ENCODE measurements around the gene POU2F1.
"Not testable (repeated sequence)": the region's sequence is repeated elsewhere in the genome, so short reads cannot be mapped to it uniquely, and the experiment has no call there.

The POU2F1 gene

DNA sequence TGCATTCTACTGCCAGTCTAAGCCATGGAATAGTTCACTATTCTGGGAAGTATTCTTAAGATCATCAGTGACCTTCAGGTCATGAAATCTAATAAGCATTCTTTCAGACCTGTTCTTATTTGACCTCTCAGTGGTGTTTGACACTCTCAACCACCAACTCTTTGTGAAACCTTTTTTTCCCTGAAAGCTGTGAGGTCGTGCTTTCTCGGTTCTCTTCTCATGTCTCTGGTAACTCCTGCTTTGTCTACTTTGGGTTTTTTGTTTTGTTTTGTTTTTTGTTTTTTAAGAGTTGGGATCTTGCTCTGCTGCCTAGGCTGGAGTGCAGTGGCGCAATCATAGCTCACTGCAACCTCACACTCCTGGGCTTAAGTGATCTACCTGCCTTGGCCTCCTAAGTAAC lies 56.3 kb downstream of the POU2F1 start:
- DNase-seq: no peak

- no peak for DNase-seq
Measured at GRCh38 chr1:167278497-167278896, 57.8 kb downstream of the POU2F1 start.

DNA sequence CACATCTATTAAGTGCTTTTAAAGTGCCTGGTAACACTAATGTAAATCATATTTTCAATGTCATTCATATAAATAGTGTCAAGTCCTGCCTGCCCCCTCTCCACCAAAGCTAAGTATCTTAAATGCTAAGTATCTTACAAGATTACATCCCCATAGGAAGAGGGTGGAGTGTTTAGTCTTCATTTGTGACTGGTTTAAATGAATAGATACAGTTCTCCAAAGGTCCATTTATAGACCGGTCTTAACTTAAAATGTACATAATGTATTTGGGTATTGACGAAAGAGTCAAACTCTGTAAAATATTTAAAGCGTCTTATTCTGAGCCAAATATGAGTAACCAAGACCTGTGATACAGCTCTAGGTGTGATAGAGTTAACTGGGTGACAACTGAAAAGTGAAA lies 60.2 kb downstream of the POU2F1 start:
- DNase-seq: no peak

DNA sequence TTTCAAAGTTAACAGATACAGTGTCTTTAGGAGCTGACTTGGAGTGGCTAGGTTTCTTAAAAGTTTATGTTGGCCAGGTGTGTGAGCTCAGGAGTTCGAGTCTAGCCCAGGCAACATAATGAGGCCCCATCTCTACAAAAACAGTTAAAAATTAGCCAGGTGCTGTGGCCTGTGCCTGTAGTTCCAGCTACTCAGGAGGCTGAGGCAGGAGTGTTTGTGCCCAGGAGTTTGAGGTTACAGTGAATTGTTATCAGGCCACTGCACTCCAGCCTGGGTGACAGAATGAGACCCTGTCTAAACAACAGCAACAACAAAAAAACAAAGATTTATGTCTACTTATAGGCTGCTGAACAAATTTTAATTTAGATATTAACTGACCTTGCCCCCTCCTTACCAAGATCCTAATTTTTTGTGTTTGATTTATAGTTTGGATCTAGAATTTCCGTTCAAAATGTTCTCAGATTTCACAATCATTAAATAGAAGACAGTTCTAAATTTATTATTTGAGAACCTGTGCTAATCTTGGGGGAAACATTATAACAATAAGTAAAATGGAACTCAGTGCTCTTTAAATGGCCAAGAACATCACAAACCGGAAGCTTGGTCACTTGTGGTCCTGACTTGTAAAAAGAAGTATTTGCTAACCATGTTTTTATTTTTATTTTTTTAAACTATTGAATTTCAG lies 67.8 kb downstream of the POU2F1 start:
- no peak for DNase-seq

DNA sequence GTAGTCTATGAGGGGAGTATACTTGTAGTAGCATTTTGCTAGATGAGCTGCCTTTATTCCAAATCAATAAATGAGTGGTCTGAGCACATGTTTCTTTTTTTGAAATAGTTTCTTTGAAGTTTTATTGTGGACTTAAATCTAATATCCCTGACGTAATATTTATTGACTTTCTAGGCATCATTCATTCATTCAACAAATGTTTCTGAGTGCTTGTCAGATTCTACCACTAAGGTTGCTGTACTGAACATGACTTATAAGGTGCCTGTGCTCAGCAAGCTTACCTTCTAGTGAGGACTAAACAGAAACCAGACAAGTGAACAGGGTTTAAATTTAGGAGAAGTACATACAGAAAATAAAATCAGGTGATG lies 68.4 kb downstream of the POU2F1 start:
- no peak for DNase-seq

GRCh38 chr1:167289966-167290365 lies 69.3 kb downstream of the POU2F1 start:
- no peak for DNase-seq

DNA sequence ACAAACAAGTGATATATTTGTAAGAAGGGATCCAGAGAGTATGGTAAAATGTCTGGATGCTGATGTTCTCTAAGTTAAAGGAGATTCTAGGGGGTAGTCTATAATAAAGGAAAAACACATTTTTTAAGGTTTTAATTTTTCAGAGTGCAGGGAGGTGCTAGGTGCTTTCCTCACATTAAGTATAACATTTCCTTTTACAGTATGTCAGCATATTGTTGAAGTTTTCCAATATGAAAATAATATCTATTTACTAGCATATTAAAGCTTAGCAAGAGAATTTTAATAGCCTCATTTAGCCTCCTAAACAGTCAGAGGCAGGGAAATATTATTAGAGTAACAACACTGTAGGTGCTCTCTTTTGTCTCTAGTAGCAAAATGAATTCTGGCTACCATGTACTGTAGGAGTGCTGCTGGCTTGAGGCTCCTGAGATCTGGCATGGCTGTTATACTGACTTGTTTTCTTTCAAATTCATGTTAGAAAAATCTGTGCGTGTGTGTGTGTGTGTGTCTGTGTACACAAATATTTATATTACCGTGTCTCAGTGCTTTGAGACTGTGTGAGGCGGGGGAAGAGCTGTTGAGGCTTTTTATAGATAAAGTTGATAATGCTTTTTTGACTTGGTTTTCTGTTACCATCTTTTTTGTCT lies 71.0 kb downstream of the POU2F1 start:
- DNase-seq: no peak

GRCh38 chr1:167292216-167292615 lies 71.5 kb downstream of the POU2F1 start:
- no peak for DNase-seq

- DNase-seq: no peak
Measured at GRCh38 chr1:167293057-167293456, 72.4 kb downstream of the POU2F1 start.

DNA sequence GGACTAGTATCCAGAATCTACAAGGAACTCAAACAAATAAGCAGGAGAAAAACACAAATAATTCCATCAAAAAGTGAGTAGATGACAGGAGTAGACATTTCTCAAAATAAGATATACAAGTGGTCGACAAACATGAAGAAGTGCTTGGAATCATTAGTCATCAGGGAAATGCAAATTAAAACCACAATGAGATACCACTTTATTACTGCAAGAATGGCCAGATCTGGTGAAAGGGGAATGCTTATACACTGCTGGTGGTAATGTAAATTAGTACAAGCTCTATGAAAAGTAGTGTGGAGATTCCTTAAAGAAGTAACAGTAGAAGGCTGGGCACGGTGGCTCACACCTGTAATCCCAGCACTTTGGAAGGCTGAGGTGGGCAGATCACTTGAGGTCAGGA lies 73.8 kb downstream of the POU2F1 start:
- DNase-seq: no peak

DNA sequence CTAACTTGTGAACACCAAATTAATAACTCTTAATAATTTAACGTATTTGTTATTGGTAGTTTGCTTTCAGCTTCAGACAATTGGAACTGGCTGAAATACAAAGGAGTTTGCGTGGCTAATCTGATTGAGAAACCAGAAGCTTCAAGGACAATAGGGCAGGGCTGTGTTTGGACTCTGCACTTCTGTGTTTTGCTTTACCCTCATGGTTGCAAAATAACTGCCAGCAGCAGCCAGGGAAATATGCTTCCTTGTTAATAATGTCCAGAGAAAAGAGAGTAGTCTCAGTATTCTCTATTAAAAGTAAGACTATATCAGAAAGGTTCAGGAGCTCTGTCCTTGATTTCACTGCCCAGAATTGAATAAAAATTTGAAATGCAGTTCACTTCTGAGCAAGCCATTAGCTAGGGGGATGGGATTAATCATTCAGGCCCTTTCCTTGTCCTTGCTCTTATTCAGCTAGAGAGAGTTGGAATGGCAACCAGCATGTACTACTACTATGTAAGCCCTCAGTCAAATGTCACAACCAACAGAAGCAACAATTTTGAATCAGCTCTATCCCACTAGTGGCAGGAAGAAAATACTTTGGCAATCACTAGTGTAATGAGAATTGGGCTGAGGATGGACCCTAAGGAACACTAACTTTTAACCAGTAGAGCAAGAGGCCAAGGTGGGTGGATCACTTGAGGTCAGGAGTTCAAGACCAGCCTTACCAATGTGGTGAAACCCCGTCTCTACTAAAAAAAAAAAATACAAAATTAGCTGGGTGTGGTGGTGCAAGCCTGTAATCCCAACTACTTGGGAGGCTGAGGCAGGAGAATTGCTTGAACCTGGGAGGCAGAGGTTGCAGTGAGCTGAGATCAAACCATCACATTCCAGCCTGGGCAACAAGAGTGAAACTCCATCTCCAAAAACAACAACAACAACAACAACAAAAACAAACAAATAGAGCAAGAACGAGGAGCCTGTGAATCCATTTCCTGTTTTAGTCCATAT lies 76.8 kb downstream of the POU2F1 start:
- DNase-seq: no peak

DNA sequence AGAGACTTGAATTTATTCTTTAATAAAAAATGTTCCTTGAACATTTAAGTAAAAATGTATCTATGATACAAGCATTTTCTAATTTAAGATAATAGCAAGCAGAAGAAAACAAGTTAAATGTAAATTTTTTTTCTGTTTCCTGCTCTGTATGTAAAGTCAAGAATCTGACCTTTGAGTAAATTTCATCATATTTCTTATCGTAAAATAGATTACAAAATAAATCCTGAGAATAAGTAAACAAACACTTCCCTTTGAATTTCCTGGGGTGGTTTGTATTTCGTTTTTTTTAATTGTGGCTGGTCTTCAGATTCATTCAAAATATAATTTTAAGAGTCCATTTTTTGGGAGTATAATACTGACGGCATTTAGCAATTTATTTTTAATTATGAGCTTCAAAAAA lies 77.6 kb downstream of the POU2F1 start:
- DNase-seq: no peak

- DNase-seq: no peak
Measured at GRCh38 chr1:167301355-167301754, 80.7 kb downstream of the POU2F1 start.

DNA sequence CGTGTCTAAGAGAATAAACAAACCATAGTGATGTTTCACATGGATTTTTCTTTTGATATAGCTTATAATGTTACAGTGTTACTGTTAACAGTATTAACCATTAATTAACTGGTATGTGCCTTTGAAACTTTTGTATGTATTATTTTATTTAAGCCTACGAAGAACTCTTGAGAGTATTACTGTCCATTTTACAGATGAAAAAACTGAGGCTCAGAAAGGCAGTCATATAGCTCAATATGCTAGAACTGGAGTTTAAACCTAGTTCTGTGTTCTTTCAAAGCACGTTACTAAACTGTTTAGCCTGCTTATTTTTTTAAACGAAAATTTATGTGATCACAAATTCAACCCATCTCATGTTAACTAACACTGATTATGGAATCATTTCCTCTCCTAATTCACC lies 83.5 kb downstream of the POU2F1 start:
- DNase-seq: no peak

DNA sequence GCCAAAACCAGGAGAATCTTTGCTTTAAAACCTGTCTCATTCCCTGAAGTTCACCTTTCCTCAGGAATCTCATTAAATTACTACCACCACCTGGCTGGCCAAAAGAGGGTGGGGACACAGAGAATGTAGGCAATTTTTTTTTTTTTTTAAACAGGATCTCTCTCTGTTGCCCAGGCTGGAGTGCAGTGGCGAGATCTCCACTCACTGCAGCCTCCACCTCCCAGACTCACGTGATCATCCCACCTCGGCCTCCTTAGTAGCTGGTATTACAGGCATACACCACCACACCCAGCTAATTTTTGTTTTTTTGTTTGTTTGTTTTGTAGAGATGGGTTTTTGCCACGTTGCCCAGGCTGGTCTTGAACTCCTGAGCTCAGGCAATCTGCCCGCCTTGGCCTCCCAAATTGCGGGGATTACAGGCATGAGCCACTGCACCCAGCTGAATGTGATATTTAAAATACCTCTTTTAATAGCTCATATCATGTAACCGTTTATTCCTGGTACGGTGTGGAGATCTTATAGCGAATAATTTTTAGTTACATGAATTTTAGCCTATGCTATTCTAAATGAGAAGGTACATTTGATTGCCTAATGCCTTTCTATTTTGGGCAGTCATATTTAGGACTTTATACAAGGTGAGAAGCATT lies 84.5 kb downstream of the POU2F1 start:
- no peak for DNase-seq

- DNase-seq: no peak
Measured at GRCh38 chr1:167305706-167306277, 85.1 kb downstream of the POU2F1 start.

GRCh38 chr1:167310732-167311131 lies 90.0 kb downstream of the POU2F1 start:
- no peak for DNase-seq

DNA sequence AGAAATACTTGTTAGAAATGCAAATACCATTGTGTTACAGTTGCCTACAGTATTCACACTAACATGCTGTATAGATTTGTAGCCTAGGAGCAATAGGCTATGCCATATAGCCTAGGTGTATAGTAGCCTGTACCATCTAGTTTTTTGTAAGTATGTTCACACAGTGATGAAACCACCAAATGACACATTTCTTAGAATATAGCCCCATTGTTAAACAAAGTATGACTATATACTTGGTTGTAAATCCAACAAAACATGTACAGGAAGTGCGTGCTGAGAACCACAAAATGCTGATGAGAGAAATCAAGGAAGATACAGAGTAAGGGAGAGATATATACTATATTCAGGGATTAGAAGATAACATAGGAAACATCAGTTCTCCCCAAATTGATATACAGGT lies 92.2 kb downstream of the POU2F1 start:
- DNase-seq: no peak

- no peak for DNase-seq
Measured at GRCh38 chr1:167314671-167315070, 94.0 kb downstream of the POU2F1 start.

DNA sequence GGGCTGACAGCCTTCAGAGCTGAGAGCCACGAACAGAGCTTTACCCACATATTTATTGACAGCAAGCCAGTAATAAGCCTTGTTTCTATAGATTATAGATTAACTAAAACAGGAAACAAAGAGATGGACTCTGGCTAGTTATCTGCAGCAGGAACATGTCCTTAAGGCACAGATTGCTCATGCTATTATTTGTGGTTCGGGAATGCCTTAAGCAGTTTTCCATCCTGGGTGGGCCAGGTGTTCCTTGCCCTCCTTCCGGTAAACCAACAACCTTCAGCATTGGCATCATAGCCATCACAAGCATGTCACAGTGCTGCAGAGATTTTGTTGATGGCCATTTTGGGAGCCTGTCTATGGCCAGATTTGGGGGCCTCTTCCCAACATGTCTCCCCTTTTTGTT lies 96.8 kb downstream of the POU2F1 start:
- DNase-seq: no peak

- not testable (repeated sequence) for DNase-seq
Measured at GRCh38 chr1:167319206-167319605, 98.5 kb downstream of the POU2F1 start.

DNA sequence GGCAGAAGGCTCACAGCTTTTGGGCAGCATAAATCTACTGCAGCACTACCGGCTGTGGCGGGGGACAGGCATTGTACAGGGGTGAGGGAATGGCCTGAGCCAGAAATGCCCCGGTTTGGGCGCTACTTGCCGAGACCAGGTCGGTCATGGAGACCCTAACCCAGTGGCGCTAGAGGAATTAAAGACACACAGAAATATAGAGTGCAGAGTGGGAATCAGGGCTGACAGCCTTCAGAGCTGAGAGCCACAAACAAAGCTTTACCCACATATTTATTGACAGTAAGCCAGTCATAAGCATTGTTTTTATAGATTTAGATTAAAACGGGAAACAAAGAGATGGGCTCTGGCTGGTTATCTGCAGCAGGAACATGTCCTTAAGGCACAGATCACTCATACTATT lies 101.8 kb downstream of the POU2F1 start:
- DNase-seq: no peak

- no peak for DNase-seq
Measured at GRCh38 chr1:167325151-167325550, 104.5 kb downstream of the POU2F1 start.

Measured in SW 1271 (cell line).